Measurements from ENCODE around the gene INSIG2. TPM values are rescaled to one million over a fixed set of nuclear protein-coding genes. Genes with fewer than 3 reads are reported as not detected.

Gene INSIG2
- total and polyA plus RNA-seq, 2 experiments from 2014 or later = 8.1 to 15.1 TPM

DNA sequence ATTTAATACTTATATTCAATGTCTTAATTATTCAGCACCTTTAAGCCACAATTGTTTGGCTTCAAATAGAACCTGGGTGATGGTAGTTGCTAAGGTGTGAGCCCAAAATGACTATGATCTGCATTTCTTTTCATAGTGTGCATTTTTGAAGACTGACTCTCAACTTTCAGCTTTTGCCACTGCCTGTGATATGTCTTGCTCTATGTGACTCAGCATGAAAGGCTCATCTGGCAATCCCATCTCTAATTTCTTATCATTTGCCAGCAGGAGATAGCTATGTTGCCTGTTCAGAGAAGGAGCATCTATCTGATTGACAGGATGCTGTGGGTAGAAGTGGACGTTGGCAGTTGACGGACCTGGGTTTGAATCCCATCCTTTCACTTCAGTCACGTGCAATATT, 39.9 kb upstream of the INSIG2 start (continued):
- no peak for TF ChIP-seq ZNF462 (CRISPR knock-in tag; IDR thresholded peaks at IDR 0.05)
- TF ChIP-seq STAT1 (IDR thresholded peaks at IDR 0.05; ENCODE audit: unreplicated experiment) = no peak
- TF ChIP-seq EZH2 (IDR thresholded peaks at IDR 0.05; ENCODE audit: low read depth, unreplicated experiment) = no peak
- TF ChIP-seq, protein P1, sequence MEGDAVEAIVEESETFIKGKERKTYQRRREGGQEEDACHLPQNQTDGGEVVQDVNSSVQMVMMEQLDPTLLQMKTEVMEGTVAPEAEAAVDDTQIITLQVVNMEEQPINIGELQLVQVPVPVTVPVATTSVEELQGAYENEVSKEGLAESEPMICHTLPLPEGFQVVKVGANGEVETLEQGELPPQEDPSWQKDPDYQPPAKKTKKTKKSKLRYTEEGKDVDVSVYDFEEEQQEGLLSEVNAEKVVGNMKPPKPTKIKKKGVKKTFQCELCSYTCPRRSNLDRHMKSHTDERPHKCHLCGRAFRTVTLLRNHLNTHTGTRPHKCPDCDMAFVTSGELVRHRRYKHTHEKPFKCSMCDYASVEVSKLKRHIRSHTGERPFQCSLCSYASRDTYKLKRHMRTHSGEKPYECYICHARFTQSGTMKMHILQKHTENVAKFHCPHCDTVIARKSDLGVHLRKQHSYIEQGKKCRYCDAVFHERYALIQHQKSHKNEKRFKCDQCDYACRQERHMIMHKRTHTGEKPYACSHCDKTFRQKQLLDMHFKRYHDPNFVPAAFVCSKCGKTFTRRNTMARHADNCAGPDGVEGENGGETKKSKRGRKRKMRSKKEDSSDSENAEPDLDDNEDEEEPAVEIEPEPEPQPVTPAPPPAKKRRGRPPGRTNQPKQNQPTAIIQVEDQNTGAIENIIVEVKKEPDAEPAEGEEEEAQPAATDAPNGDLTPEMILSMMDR (conservative IDR thresholded peaks at IDR 0.05; ENCODE audit: low read depth in 2 of 2) = no peak
- TF ChIP-seq ETS1 (IDR thresholded peaks at IDR 0.05) = no peak

- Histone ChIP-seq H3K36me3 (ENCODE audit: insufficient read depth) (no peaks in the 10 kb centered on the region), H4K20me1 (replicated peaks; ENCODE audit: insufficient read depth) (no peaks in the 10 kb centered on the region), H3K9me2 (ENCODE audit: insufficient read depth) (no peaks in the 10 kb centered on the region), H3K4me2 (no peak overlapping the region), H3F3A (replicated peaks; ENCODE audit: low read depth) (no peaks in the 10 kb centered on the region), H3K27me3 (ENCODE audit: insufficient read depth) (no peaks in the 10 kb centered on the region), H3K4me1 (ENCODE audit: insufficient read depth) (no peaks in the 10 kb centered on the region; the same call in 1 of the 2 replicates), H3K27ac (ENCODE audit: low read depth) (no peak overlapping the region), H3K79me2 (replicated peaks; ENCODE audit: insufficient read depth) (no peaks in the 10 kb centered on the region), H2AFZ (no peak overlapping the region), H3K4me3 (no peak overlapping the region)
- TF ChIP-seq JUNB (IDR thresholded peaks at IDR 0.05; ENCODE audit: unreplicated experiment) = no peak
- H3K36me3 Mint-ChIP-seq (ENCODE audit: low read depth) = no peaks in the 10 kb centered on the region
- H3K4me3 Mint-ChIP-seq = no peak overlapping the region
- H3K27ac Mint-ChIP-seq = no peak overlapping the region
- DNase-seq (ENCODE audit: low spot score) = no peak
- H3K4me1 Mint-ChIP-seq = peaks cover 8% of the 10 kb centered on the region; the same call in 2 of the 3 replicates
- no peak for ATAC-seq
- H3K27me3 Mint-ChIP-seq (ENCODE audit: insufficient read depth, low read depth, poor library complexity) = no peaks in the 10 kb centered on the region
- H3K9me3 Mint-ChIP-seq = no peaks in the 10 kb centered on the region
Observed at GRCh38 chr2:118049140-118049815, 39.0 kb upstream of the INSIG2 start.

All from GM23338 (cell line).